HCEC 1CT (cell line): ENCODE measurements around the gene IGSF23.

Experiments used
- DNase-seq: peaks from one replicate; pipeline ENCODE4 v3.0.0-alpha.2; 2017

IGSF23 gene

GRCh38 chr19:44613295-44614178 is at the start of gene IGSF23:
IGSF23 (plus strand) TSS chr19:44613563; CDS start chr19:44613646, 83 bp downstream.
- no peak for DNase-seq

- no peak for DNase-seq
Measured at GRCh38 chr19:44566984-44567383, 46.4 kb upstream of the IGSF23 start.

DNA sequence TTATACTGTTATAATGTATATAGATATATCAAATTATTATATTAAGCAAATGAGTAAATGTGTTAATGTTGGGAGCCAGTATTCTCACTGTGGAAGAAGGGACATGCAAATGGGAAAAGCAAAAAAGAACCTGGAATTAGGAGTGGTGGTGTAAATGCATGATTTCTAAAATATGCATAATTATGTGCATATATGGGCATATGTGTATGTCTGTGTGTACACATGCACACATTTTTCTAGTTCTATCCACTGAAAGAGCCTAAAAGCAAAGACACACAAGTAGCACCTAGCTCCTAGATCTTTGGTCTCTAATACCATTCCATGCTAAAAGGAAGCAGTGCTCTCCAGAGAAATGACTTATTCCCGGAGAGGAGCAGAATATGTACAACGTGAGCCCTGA is 45.6 kb upstream of the IGSF23 start:
- DNase-seq: no peak

- no peak for DNase-seq
Measured at GRCh38 chr19:44570603-44570983, 42.8 kb upstream of the IGSF23 start.

DNA sequence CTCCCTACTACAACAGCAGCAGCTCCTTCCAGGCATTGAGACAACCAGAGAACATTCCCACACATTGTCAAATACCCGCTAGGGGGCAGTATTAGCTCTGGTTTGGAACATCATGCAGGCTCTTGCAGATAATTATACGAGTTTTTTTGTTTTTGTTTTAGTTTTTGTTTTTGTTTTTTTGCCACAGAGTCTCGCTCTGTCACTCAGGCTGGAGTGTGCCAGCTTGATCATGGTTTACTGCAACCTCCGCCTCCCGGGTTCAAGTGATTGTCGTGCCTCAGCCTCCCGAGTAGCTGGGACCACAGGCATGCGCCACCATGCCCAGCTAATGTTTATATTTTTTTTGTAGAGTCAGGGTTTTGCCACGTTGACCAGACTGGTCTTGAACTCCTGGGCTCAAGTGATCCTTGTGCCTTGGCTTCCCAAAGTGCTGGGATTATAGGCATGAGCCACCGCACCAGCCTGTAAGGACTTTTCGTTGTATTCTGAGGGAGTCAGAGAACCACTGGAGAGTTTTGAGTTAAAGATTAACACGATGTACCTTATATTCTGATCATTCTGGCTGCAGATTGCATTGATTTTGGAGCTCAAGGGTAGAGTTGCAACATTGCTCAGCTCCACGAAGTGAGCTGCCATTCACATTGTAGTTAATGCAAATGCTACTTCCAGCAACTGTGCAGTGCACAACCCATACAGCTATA is 42.2 kb upstream of the IGSF23 start:
- peak; percentile 66 for DNase-seq

DNA sequence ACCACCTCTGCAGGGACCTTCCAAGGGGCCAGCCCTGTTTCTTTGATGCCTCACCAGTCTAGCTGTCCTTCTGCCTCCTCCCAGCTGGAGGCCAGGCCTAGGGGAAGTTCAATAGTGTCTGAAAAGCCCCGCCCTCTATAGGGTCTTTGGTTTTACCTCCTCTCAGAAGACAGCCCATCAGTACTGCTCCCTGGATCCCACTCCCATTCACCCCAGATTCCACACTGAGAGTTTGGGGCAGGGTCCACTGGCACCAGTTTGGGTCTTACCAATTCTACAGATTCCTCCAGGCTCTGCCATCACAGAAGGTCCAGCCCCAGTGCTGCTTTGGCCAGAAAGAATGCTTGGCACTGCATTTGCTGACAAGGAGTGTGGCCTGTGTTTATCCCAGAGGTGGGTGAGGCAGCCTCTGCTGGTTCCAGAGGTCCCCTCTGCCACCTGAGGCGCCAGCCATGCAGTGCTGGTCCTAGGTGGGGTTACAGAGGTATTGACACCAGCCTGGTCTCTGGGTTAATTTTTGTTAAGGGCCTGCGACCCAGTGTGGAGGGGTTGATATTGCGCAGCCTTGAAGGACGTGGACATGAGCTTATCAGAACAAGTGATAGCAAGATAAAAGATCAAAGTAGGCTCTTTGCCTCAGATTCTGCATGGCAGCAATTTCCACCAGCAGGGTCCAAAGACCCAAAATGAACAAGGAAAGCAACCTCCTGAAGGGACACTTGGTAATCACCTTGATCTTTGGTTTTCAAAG is 41.4 kb upstream of the IGSF23 start:
- DNase-seq: no peak

GRCh38 chr19:44572581-44572900 is 40.8 kb upstream of the IGSF23 start:
- DNase-seq: no peak

- DNase-seq: no peak
Measured at GRCh38 chr19:44573183-44573582, 40.2 kb upstream of the IGSF23 start.

GRCh38 chr19:44573627-44574026 is 39.7 kb upstream of the IGSF23 start:
- no peak for DNase-seq

GRCh38 chr19:44574186-44574950 is 39.0 kb upstream of the IGSF23 start:
- DNase-seq: no peak

DNA sequence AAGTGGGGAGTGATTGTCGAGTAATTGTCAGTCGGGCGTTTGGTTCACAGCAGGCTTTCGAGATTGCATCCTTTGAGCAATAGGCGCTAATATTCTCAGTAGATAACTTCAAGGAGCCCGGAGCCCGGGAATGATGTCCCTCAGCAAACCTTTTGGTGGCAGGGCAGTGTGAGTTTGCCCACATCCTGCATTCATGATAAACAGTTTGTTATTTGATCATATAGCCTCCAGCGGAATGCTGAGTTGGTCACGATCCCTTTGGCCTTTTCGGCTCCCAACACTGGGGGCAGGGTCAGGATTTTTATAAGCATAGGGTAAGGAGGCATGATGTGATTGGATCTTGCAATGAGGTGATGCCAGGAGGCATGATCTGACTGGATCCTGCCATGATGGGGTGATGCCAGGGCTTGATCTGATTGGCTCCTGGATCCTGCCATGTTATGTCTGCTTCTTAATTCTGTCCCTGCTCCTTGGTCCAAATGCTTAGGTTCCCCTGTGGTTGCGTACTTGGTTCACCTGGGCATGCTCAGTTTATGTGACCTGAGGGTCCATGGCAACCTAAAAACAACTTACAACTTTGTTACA is 38.2 kb upstream of the IGSF23 start:
- no peak for DNase-seq

GRCh38 chr19:44576843-44577565 is 36.4 kb upstream of the IGSF23 start:
- DNase-seq: peak; percentile 46

DNA sequence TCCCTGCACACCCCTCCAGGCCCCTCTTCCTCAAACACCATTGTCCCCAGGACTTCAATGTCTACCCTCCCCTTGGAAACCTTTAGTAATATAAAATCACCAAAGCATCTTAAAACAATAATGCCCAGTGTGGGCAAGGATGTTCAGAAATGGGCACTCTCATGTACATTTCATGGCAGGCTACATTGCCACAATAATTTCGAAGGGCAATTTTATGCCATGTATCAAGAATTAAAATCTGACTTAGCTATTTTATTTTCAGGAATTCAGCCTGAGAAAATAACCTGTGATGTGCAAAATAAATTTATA is 35.8 kb upstream of the IGSF23 start:
- no peak for DNase-seq

GRCh38 chr19:44579663-44580365 is 33.5 kb upstream of the IGSF23 start:
- no peak for DNase-seq

- no peak for DNase-seq
Measured at GRCh38 chr19:44580366-44580895, 32.9 kb upstream of the IGSF23 start.

DNA sequence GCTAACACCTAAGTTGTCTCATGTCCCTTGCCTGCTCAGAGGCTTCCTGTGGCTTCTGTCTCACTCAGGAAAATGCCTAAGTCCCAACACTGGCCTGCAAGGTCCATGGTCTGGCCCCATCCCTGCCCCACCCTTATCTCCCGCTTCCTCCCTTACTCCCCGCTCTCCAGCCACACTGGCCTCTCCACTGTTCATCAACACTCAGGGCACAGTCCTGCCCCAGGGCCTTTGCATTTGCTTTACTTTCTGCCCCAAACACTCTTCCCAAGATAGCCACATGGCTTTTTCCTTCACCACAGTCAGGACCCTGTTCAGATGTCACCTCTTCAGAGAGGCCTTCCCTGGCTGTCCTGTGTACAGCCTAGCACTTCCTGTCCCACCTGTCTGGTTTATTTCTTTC is 32.1 kb upstream of the IGSF23 start:
- DNase-seq: no peak

GRCh38 chr19:44582581-44583265 is 30.6 kb upstream of the IGSF23 start:
- DNase-seq: no peak

GRCh38 chr19:44585371-44586133 is 27.8 kb upstream of the IGSF23 start:
- peak; percentile 45 for DNase-seq

DNA sequence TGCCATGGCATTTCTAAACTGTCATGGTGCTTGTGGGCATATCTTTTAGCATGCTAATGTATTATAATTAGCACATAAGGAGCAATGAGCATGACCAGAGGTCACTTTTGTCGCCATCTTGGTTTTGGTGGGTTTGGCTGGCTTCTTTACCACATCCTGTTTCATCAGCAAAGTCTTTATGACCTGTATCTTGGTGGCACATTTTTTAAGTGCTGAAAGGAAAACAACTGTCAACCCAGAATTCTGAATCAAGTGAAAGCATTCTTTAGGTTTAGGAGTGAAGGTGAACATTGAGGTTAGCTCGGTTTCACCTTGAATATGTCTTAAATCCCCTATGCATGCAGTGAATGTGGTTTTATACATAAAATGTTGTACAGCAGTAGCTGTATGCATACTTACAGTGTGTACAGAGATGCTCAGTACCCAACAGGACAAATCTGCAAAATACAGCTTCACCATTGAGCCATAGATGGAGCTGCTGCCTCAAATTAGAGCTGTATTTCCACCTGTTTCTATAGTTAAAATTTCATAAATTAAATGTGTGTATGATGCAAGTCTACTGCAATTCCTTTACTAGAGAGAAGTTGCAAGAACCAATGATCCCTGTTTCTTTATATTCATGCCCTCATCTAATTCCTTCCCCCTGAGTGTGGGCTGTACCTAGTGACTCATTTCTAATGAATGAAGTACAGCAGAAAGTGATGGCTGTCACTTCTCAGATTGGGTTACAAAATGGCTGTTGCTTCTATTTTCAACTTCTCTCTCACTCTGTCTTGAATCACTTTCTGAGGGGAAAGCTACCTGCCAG is 25.2 kb upstream of the IGSF23 start:
- peak; percentile 94 for DNase-seq
